BJ (cell line): Measurements from ENCODE around the gene PTPN20. TPM values are rescaled to one million over a fixed set of nuclear protein-coding genes. Genes with fewer than 3 reads are reported as not detected.

ENCODE experiments used
- CTCF ChIA-PET: fragments of 350-600 bp; formaldehyde crosslinking; extraction: SDS; loops from one replicate; lab custom pipeline; 2021; ENCODE audit warnings: antibody characterized with exemption, inconsistent platforms; lab: Yijun Ruan, JAX
- POLR2A ChIA-PET: fragments of 300-600 bp; sonication (Branson Sonifier 250); formaldehyde crosslinking; extraction: SDS; loops from one replicate; lab custom pipeline; 2021; ENCODE audit warnings: antibody characterized with exemption; lab: Charles Lee
- DNase-seq: peaks from one replicate; pipeline ENCODE4 v3.0.0-alpha.2; 2011; ENCODE audit warnings: low read depth
- H3K27me3 ChIP-seq: 2 replicates; pipeline ENCODE4 v1.6.0; 2011; ENCODE audit warnings: low read length; ENCODE audit not compliant: control insufficient read depth, insufficient read depth
- H3K36me3 ChIP-seq: 2 replicates; pipeline ENCODE4 v1.5.1; 2011; ENCODE audit warnings: low read length; ENCODE audit not compliant: control insufficient read depth, insufficient read depth
- H3K4me3 ChIP-seq: 2 replicates; pipeline ENCODE4 v1.5.1; 2011; ENCODE audit warnings: low read depth, mild to moderate bottlenecking, control low read depth, low read length
- CTCF ChIP-seq: IDR thresholded peaks from 2 replicates; pipeline ENCODE4 v1.5.1; 2011; ENCODE audit warnings: low read depth, mild to moderate bottlenecking, control low read depth, inconsistent platforms, low read length, moderate library complexity; ENCODE audit not compliant: insufficient read depth
- polyA plus RNA-seq: library from polyadenylated mRNA; depleted of rRNA; stranded (reverse); fragments of >200 nt; gene quantifications from 2 replicates; pipeline ENCODE4 v1.2.3, GENCODE V29; 2011

The PTPN20 gene
- polyA plus RNA-seq, 1 experiment, result 0.04 TPM

GRCh38 chr10:47023237-47024045 is 112.2 kb downstream of the PTPN20 start:
- CTCF ChIA-PET, result interaction anchor here (1.1 to 4.4 kb wide), 5 partner anchors 7 to 291 kb away, joined by 4 to 107 read pairs (median 7); no protein-coding TSS in a partner anchor
- POLR2A ChIA-PET, result no interaction called here
- TF ChIP-seq CTCF, result no peak
- Histone ChIP-seq H3K4me3 (no peak overlapping the region), H3K27me3 (no peaks in the 10 kb centered on the region), H3K36me3 (no peaks in the 10 kb centered on the region)
- DNase-seq, result no peak

GRCh38 chr10:47024046-47024322 is 112.8 kb downstream of the PTPN20 start:
- Histone ChIP-seq H3K4me3 (no peak overlapping the region), H3K27me3 (no peaks in the 10 kb centered on the region), H3K36me3 (no peaks in the 10 kb centered on the region)
- no peak for DNase-seq
- CTCF ChIA-PET, result interaction anchor here (0.7 to 4.4 kb wide), 19 partner anchors 11 to 290 kb away, joined by 3 to 107 read pairs (median 7); no protein-coding TSS in a partner anchor
- TF ChIP-seq CTCF, result no peak
- POLR2A ChIA-PET, result no interaction called here

- peak; percentile 89 for TF ChIP-seq CTCF
- ChIA-PET POLR2A (no interaction called here), CTCF (interaction anchor here (0.6 to 4.4 kb wide), 34 partner anchors 8 to 336 kb away, joined by 3 to 107 read pairs (median 4); partner anchors contain the start of gene RBP3)
- Histone ChIP-seq H3K4me3 (no peak overlapping the region), H3K27me3 (no peaks in the 10 kb centered on the region), H3K36me3 (no peaks in the 10 kb centered on the region)
- no peak for DNase-seq
Measured at GRCh38 chr10:47024399-47025252, 113.4 kb downstream of the PTPN20 start.

- Histone ChIP-seq H3K27me3 (no peaks in the 10 kb centered on the region), H3K36me3 (no peaks in the 10 kb centered on the region), H3K4me3 (no peak overlapping the region)
- CTCF ChIA-PET, result interaction anchor here (0.6 to 4.4 kb wide), 31 partner anchors 8 to 335 kb away, joined by 3 to 107 read pairs (median 4); partner anchors contain the start of gene RBP3
- no peak for DNase-seq
- POLR2A ChIA-PET, result no interaction called here
- TF ChIP-seq CTCF, result no peak
Measured at GRCh38 chr10:47025253-47025539, 114.0 kb downstream of the PTPN20 start.
